HL-60 (cell line): ENCODE measurements around the gene EIF5A.

Experiments used
- POLR2AphosphoS5 ChIP-seq: IDR thresholded peaks from 2 replicates; pipeline ENCODE4 v1.6.1; 2012; ENCODE audit warnings: low read depth
- TF ChIP-seq, protein P1 (sequence below): IDR thresholded peaks from one replicate; pipeline ENCODE4 v1.5.1; 2011; ENCODE audit warnings: low read length, control low read depth, inconsistent platforms; ENCODE audit not compliant: insufficient read depth

- TF ChIP-seq, protein P1, sequence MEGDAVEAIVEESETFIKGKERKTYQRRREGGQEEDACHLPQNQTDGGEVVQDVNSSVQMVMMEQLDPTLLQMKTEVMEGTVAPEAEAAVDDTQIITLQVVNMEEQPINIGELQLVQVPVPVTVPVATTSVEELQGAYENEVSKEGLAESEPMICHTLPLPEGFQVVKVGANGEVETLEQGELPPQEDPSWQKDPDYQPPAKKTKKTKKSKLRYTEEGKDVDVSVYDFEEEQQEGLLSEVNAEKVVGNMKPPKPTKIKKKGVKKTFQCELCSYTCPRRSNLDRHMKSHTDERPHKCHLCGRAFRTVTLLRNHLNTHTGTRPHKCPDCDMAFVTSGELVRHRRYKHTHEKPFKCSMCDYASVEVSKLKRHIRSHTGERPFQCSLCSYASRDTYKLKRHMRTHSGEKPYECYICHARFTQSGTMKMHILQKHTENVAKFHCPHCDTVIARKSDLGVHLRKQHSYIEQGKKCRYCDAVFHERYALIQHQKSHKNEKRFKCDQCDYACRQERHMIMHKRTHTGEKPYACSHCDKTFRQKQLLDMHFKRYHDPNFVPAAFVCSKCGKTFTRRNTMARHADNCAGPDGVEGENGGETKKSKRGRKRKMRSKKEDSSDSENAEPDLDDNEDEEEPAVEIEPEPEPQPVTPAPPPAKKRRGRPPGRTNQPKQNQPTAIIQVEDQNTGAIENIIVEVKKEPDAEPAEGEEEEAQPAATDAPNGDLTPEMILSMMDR, result no peak
- no peak for TF ChIP-seq POLR2AphosphoS5
Measured at GRCh38 chr17:7317161-7317803, 9.9 kb downstream of the EIF5A start.
